K562 (cell line): ENCODE results near the gene ERAP2. TPM values are rescaled to one million over a fixed set of nuclear protein-coding genes. Genes with fewer than 3 reads are reported as not detected.

Experiments
- ATAC-seq: fragments of 200-7000 bp; cut with Tn5 transposase; 3 replicates; pipeline ENCODE4 v1.9.1; 2020; ENCODE audit warnings: moderate library complexity
- BruUV-seq: library from RNA; stranded (reverse); fragments of 400-500 nt; replicated peaks from 2 replicates; lab custom pipeline; 2021; lab: Mats Ljungman, UMichigan
- CTCF ChIA-PET: fragments of 300-600 bp; formaldehyde crosslinking; extraction: SDS; loops from one replicate; lab custom pipeline; 2021; ENCODE audit warnings: low intra/inter-chr PET ratio; lab: Yijun Ruan, JAX
- POLR2A ChIA-PET: fragments of 300-600, 350-650 bp; sonication (Branson Sonifier 250); formaldehyde crosslinking; extraction: SDS; loops from one replicate; lab custom pipeline; 2021; ENCODE audit warnings: antibody characterized with exemption, inconsistent platforms; lab: Yijun Ruan, JAX
- DNase-seq, 4 experiments: peaks; one replicate each; pipeline versions ENCODE4 v3.0.0 to v3.0.0-alpha.2; 2011 to 2018; ENCODE audit warnings: low spot score in 3 of 4, mixed read lengths in 3 of 4; ENCODE audit errors: extremely low read depth in 1 of 4
- FAIRE-seq: peaks from 2 replicates; lab custom pipeline; 2011; peaks lifted over from hg19 to GRCh38; lab: Jason Lieb, UNC
- H2AFZ ChIP-seq: 2 replicates; pipeline ENCODE4 v1.6.0; 2011; ENCODE audit warnings: low read depth, low read length, control low read depth, inconsistent platforms
- H3K27ac ChIP-seq: fragments of 200-600 bp; 3 replicates; pipeline ENCODE4 v1.8.0; 2011; ENCODE audit warnings: low read depth, mild to moderate bottlenecking, control low read depth, inconsistent platforms, low read length, moderate library complexity, mixed read lengths; ENCODE audit errors: extremely low read depth
- H3K27me3 ChIP-seq, 2 experiments: fragments of 300-600 bp in 1 of 2; 2 replicates in 1 of 2; 3 replicates in 1 of 2; pipeline versions ENCODE4 v1.6.0 to v1.8.0; 2011; ENCODE audit warnings: inconsistent platforms in 2 of 2, low read length in 2 of 2, mild to moderate bottlenecking in 1 of 2, mixed read lengths in 1 of 2, moderate library complexity in 1 of 2; ENCODE audit not compliant: control insufficient read depth in 2 of 2, insufficient read depth in 2 of 2
- H3K36me3 ChIP-seq: fragments of 300-600 bp; 3 replicates; pipeline ENCODE4 v1.8.0; 2011; ENCODE audit warnings: mild to moderate bottlenecking, low read length, inconsistent platforms; ENCODE audit not compliant: control insufficient read depth, insufficient read depth
- H3K4me1 ChIP-seq, 2 experiments: fragments of 200-600 bp in 1 of 2; replicated peaks in 1 of 2; 2 replicates in 1 of 2; 3 replicates in 1 of 2; pipeline versions ENCODE4 v1.5.1 to v1.8.0; 2011; ENCODE audit warnings: inconsistent platforms in 2 of 2, low read length in 2 of 2, mild to moderate bottlenecking in 1 of 2, mixed read lengths in 1 of 2, moderate library complexity in 1 of 2; ENCODE audit not compliant: control insufficient read depth in 2 of 2, insufficient read depth in 2 of 2
- H3K4me2 ChIP-seq: 2 replicates; pipeline ENCODE4 v1.6.1; 2011; ENCODE audit warnings: low read length, control low read depth, inconsistent platforms, mixed read lengths; ENCODE audit not compliant: insufficient read depth
- H3K4me3 ChIP-seq: fragments of 200-600 bp; sonication (generic), shearing (Covaris generic); 2 replicates; pipeline ENCODE4 v1.5.1; 2016; ENCODE audit warnings: control low read depth, inconsistent platforms
- H3K79me2 ChIP-seq: fragments of 200-600 bp; 3 replicates; pipeline ENCODE4 v1.8.0; 2011; ENCODE audit warnings: low read length, inconsistent platforms; ENCODE audit not compliant: control insufficient read depth, insufficient read depth
- H3K9ac ChIP-seq, 2 experiments: 2 replicates each; pipeline versions ENCODE4 v1.6.0 to v1.6.1; 2011; ENCODE audit warnings: low read depth in 2 of 2, low read length in 2 of 2, control low read depth in 1 of 2, inconsistent platforms in 1 of 2, mild to moderate bottlenecking in 1 of 2, mixed read lengths in 1 of 2; ENCODE audit not compliant: insufficient read depth in 1 of 2
- H3K9me1 ChIP-seq: one replicate; pipeline ENCODE4 v1.6.0; 2011; ENCODE audit warnings: inconsistent platforms, mild to moderate bottlenecking, low read length, moderate library complexity; ENCODE audit not compliant: control insufficient read depth, insufficient read depth
- H3K9me3 ChIP-seq: replicated peaks from 2 replicates; pipeline ENCODE4 v1.5.1; 2011; ENCODE audit warnings: low read depth, low read length, inconsistent platforms; ENCODE audit not compliant: control insufficient read depth, insufficient read depth
- H4K20me1 ChIP-seq: replicated peaks from 2 replicates; pipeline ENCODE4 v1.6.1; 2011; ENCODE audit warnings: low read length, inconsistent platforms, mixed read lengths; ENCODE audit not compliant: control insufficient read depth, insufficient read depth
- DDX20 ChIP-seq: fragments of 450-650 bp; IDR thresholded peaks from 2 replicates; pipeline ENCODE4 v1.6.1; 2016; ENCODE audit warnings: missing genetic modification characterization, low read depth, mild to moderate bottlenecking, missing compliant biosample characterization, moderate library complexity
- FOSL1 ChIP-seq: fragments of 200-800 bp; sonication (Bioruptor generic); conservative IDR thresholded peaks from 2 replicates; pipeline ENCODE4 v1.6.1; 2016; ENCODE audit warnings: missing genetic modification characterization, missing compliant biosample characterization
- HCFC1 ChIP-seq: IDR thresholded peaks from 2 replicates; pipeline ENCODE4 v1.6.1; 2012; ENCODE audit warnings: low read depth, low read length, improper control_type of control experiment
- JUND ChIP-seq, 2 experiments: IDR thresholded peaks; 2 replicates in 1 of 2; 3 replicates in 1 of 2; pipeline ENCODE4 v1.6.1; 2011; ENCODE audit warnings: borderline replicate concordance in 2 of 2, low read depth in 2 of 2, low read length in 2 of 2, improper control_type of control experiment in 1 of 2, missing biosample characterization in 1 of 2, missing genetic modification characterization in 1 of 2, missing genetic modification reagents in 1 of 2
- PURB ChIP-seq: sonication (generic); formaldehyde crosslinking; IDR thresholded peaks from 2 replicates; pipeline ENCODE4 v1.9.0; 2021; ENCODE audit warnings: low read depth, mild to moderate bottlenecking, missing genetic modification reagents
- WGBS: fragments of 100-300 bp; shearing (Covaris generic); methylation state at CpG from one replicate; pipeline ENCODE4 v1.1.6; 2016; ENCODE audit warnings: low coverage, mixed read lengths; ENCODE audit not compliant: insufficient coverage; ENCODE audit errors: missing lambda C conversion rate; 5-methylcytosine and 5-hydroxymethylcytosine counted together
- in situ Hi-C: fragments of 300-500 bp; cut with MboI; formaldehyde crosslinking; loops from 4 replicates; pipeline ENCODE4 v1.15.0; 2018; ENCODE audit warnings: inconsistent platforms, mixed read lengths
- intact Hi-C: fragments of 100-400 bp; cut with micrococcal nuclease; formaldehyde crosslinking; loops from 2 replicates; pipeline ENCODE4 v1.14.2; 2022
- polyA plus RNA-seq, 8 experiments: library from polyadenylated mRNA; depleted of rRNA in 4 of 8; stranded (reverse) in 5 of 8; unstranded in 3 of 8; fragments of >200 nt; fragmentation: Nextera tagmentation in 2 of 8; fragmentation: Illumina TruSeq in 1 of 8; extraction: Ambion mirVana in 2 of 8; extraction: Trizol in 1 of 8; gene quantifications; 2 replicates each; pipeline versions ENCODE4 v1.2.1 to v1.2.3, GENCODE V29; 2011 to 2014; ENCODE audit warnings: inconsistent platforms in 1 of 8, missing spikeins in 1 of 8
- total RNA-seq, 7 experiments: library from RNA; depleted of rRNA in 6 of 7; stranded (reverse); fragments of >200 nt in 6 of 7; fragmentation: Illumina TruSeq in 2 of 7; extraction: Trizol in 2 of 7; gene quantifications; 2 replicates each; pipeline versions ENCODE4 v1.2.1 to v1.2.3, GENCODE V29; 2011 to 2021; ENCODE audit warnings: low replicate concordance in 1 of 7
- TF ChIP-seq, protein P1 (sequence below), 2 experiments: fragments of 450-650 bp in 1 of 2; sonication (generic) in 1 of 2; formaldehyde crosslinking in 1 of 2; IDR thresholded peaks in 1 of 2; conservative IDR thresholded peaks in 1 of 2; 2 replicates each; pipeline versions ENCODE4 v1.6.1 to v1.8.1; 2016 to 2023; ENCODE audit warnings: mild to moderate bottlenecking in 2 of 2, moderate library complexity in 2 of 2, inconsistent platforms in 1 of 2, missing genetic modification reagents in 1 of 2

Gene ERAP2
- total and polyA plus RNA-seq, 9 of the 15 experiments (the other 6 are each of a cell fraction or from before 2014, with no cell fraction given) = 0.93 to 4.0 (median 2.1) TPM

GRCh38 chr5:96885518-96886338, 9.4 kb downstream of the ERAP2 start (continued):
- no peak for TF ChIP-seq DDX20 (tag)

GRCh38 chr5:96893342-96893741, 17.0 kb downstream of the ERAP2 start:
- 20% methylated on average over 4 of the region's 4 CpGs for WGBS

More at GRCh38 chr5:96893342-96893741, 17.0 kb downstream of the ERAP2 start:
- intact Hi-C loops = no loop called here
- DNase-seq (no peak), FAIRE-seq (no peak), ATAC-seq (peak; percentile 34; the same call in 2 of the 3 replicates)
- ChIA-PET CTCF (no interaction called here), POLR2A (interaction anchor here (1.0 to 1.3 kb wide), 2 partner anchors 14 to 18 kb away, joined by 3 to 4 read pairs; no protein-coding TSS in a partner anchor)
- TF ChIP-seq JUND (IDR thresholded peaks at IDR 0.05; ENCODE audit: borderline replicate concordance, low read depth, low read length) (no peak), JUND (tag; IDR thresholded peaks at IDR 0.05; ENCODE audit: borderline replicate concordance, low read depth, low read length) (no peak), PURB (CRISPR knock-in tag) (no peak), FOSL1 (tag) (0 out of 2 replicates have a peak, but pooled peaks have one; percentile 22), HCFC1 (no peak)
- TF ChIP-seq, protein P1, sequence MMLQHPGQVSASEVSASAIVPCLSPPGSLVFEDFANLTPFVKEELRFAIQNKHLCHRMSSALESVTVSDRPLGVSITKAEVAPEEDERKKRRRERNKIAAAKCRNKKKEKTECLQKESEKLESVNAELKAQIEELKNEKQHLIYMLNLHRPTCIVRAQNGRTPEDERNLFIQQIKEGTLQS (IDR thresholded peaks at IDR 0.05) = peak; percentile 15; the same call in 1 of the 2 replicates
- TF ChIP-seq, protein P1 (CRISPR knock-in tag; conservative IDR thresholded peaks at IDR 0.05) = no peak
- in situ Hi-C loops = no loop called here
- Histone ChIP-seq H3K9me1 (no peaks in the 10 kb centered on the region), H3K4me3 (no peak overlapping the region), H3K9me3 (no peaks in the 10 kb centered on the region), H2AFZ (0 out of 2 replicates have a peak overlapping the region, but pooled peaks have one; percentile 17), H4K20me1 (no peaks in the 10 kb centered on the region), H3K79me2 (no peaks in the 10 kb centered on the region), H3K36me3 (no peaks in the 10 kb centered on the region; the same call in 2 of the 3 replicates), H3K27ac (no peak overlapping the region), H3K4me2 (no peak overlapping the region), H3K9ac (no peak overlapping the region), H3K4me1 (no peaks in the 10 kb centered on the region), H3K27me3 (no peaks in the 10 kb centered on the region)
- BruUV-seq = no TSS peak
